Measurements from ENCODE around the gene JPT2. TPM values are rescaled to one million over a fixed set of nuclear protein-coding genes. Genes with fewer than 3 reads are reported as not detected.

The JPT2 gene
- total RNA-seq, 1 donor from 2014 or later = 53.1 TPM

- TF ChIP-seq CTCF (IDR thresholded peaks at IDR 0.05) = no peak
- Histone ChIP-seq H3K9me3 (no peaks in the 10 kb centered on the region), H3K27ac (no peak overlapping the region), H3K4me1 (peaks cover 7% of the 10 kb centered on the region), H3K36me3 (peaks cover 87% of the 10 kb centered on the region), H3K27me3 (ENCODE audit: low read depth) (no peaks in the 10 kb centered on the region), H3K4me3 (no peak overlapping the region)
- ATAC-seq = no peak
- DNase-seq = no peak
- intact Hi-C loops (cut with DNase I) = no loop called here
Measured at GRCh38 chr16:1643521-1643920, 34.6 kb upstream of the JPT2 start.

GRCh38 chr16:1645914-1646525, 32.1 kb upstream of the JPT2 start:
- Histone ChIP-seq H3K36me3 (peaks cover 62% of the 10 kb centered on the region), H3K27me3 (ENCODE audit: low read depth) (no peaks in the 10 kb centered on the region), H3K4me3 (no peak overlapping the region), H3K27ac (no peak overlapping the region), H3K9me3 (no peaks in the 10 kb centered on the region), H3K4me1 (peaks cover 4% of the 10 kb centered on the region)
- TF ChIP-seq CTCF (IDR thresholded peaks at IDR 0.05) = no peak
- ATAC-seq (no peak), DNase-seq (no peak)
- intact Hi-C loops (cut with DNase I) = no loop called here

GRCh38 chr16:1647856-1648255, 30.2 kb upstream of the JPT2 start:
- ATAC-seq (no peak), DNase-seq (no peak)
- Histone ChIP-seq H3K27me3 (ENCODE audit: low read depth) (no peaks in the 10 kb centered on the region), H3K4me3 (no peak overlapping the region), H3K36me3 (peaks cover 54% of the 10 kb centered on the region), H3K27ac (no peak overlapping the region), H3K4me1 (no peaks in the 10 kb centered on the region), H3K9me3 (no peaks in the 10 kb centered on the region)
- intact Hi-C loops (cut with DNase I) = no loop called here
- TF ChIP-seq CTCF (IDR thresholded peaks at IDR 0.05) = no peak

- no peak overlapping the region for H3K27ac ChIP-seq
- DNase-seq = no peak
- TF ChIP-seq CTCF (IDR thresholded peaks at IDR 0.05) = no peak
- no peaks in the 10 kb centered on the region for H3K4me1 ChIP-seq
- peaks cover 59% of the 10 kb centered on the region for H3K36me3 ChIP-seq
- no peak overlapping the region for H3K4me3 ChIP-seq
- no peak for ATAC-seq
- no peaks in the 10 kb centered on the region for H3K27me3 ChIP-seq (ENCODE audit: low read depth)
- intact Hi-C loops (cut with DNase I) = no loop called here
- no peaks in the 10 kb centered on the region for H3K9me3 ChIP-seq
Measured at GRCh38 chr16:1650131-1650530, 27.9 kb upstream of the JPT2 start.

GRCh38 chr16:1651094-1651973, 26.7 kb upstream of the JPT2 start:
- intact Hi-C loops (cut with DNase I) = no loop called here
- H3K27me3 ChIP-seq (ENCODE audit: low read depth) = no peaks in the 10 kb centered on the region
- TF ChIP-seq CTCF (IDR thresholded peaks at IDR 0.05) = no peak
- no peaks in the 10 kb centered on the region for H3K4me1 ChIP-seq
- no peak overlapping the region for H3K4me3 ChIP-seq
- no peak for ATAC-seq
- H3K27ac ChIP-seq = no peak overlapping the region
- no peak for DNase-seq
- peaks cover 59% of the 10 kb centered on the region for H3K36me3 ChIP-seq
- H3K9me3 ChIP-seq = no peaks in the 10 kb centered on the region

All from lower lobe of right lung (tissue), 2 donors.